Subcutaneous abdominal adipose tissue (tissue), 5 donors: Measurements from ENCODE around the gene SOBP.

Experiments used
- H3K27ac ChIP-seq: one replicate; pipeline ENCODE4 v1.7.0; 2013; ENCODE audit warnings: low read depth, mild to moderate bottlenecking, inconsistent platforms, low read length, moderate library complexity
- H3K27me3 ChIP-seq, 5 donors: one replicate each; pipeline ENCODE4 v1.7.0; 2013; ENCODE audit warnings: low read length in 5 of 5, inconsistent platforms in 1 of 5; ENCODE audit not compliant: control insufficient read depth in 5 of 5, insufficient read depth in 4 of 5
- H3K36me3 ChIP-seq, 5 donors: one replicate each; pipeline ENCODE4 v1.7.0; 2013; ENCODE audit warnings: low read length in 5 of 5; ENCODE audit not compliant: control insufficient read depth in 5 of 5, insufficient read depth in 5 of 5
- H3K4me1 ChIP-seq, 5 donors: one replicate each; pipeline ENCODE4 v1.7.0; 2013; ENCODE audit warnings: low read length in 5 of 5, mild to moderate bottlenecking in 3 of 5, moderate library complexity in 1 of 5; ENCODE audit not compliant: control insufficient read depth in 5 of 5, insufficient read depth in 5 of 5
- H3K4me3 ChIP-seq, 5 donors: one replicate each; pipeline ENCODE4 v1.7.0; 2013; ENCODE audit warnings: low read length in 5 of 5, low read depth in 1 of 5
- H3K9ac ChIP-seq, 5 donors: one replicate each; pipeline ENCODE4 v1.7.0; 2013; ENCODE audit warnings: low read length in 5 of 5, mild to moderate bottlenecking in 4 of 5, moderate library complexity in 3 of 5
- H3K9me3 ChIP-seq, 5 donors: one replicate each; pipeline ENCODE4 v1.7.0; 2013; ENCODE audit warnings: low read length in 5 of 5; ENCODE audit not compliant: control insufficient read depth in 5 of 5
- donor health status: healthy.
- donor health status: healthy.
- donor health status: healthy.
- donor health status: healthy.
- donor health status: healthy.

The SOBP gene

GRCh38 chr6:107488174-107488874, 1.6 kb upstream of the SOBP start:
- Histone ChIP-seq H3K9ac (peak overlapping the region in 1 of 5 donors; percentile 53), H3K4me1 (peaks cover 3 to 46% (median 40%) of the 10 kb centered on the region in 5 donors), H3K36me3 (no peaks in the 10 kb centered on the region), H3K27ac (peak overlapping the region; percentile 46), H3K4me3 (peak overlapping the region; percentile 65 to 74 (median 71)), H3K27me3 (peaks cover 0 to 36% (median 13%) of the 10 kb centered on the region in 5 donors), H3K9me3 (no peaks in the 10 kb centered on the region)

GRCh38 chr6:107488875-107489635, 862 bp upstream of the SOBP start:
- H3K27ac ChIP-seq = peak overlapping the region; percentile 46
- peak overlapping the region in 3 of 5 donors; percentile 20 to 53 (median 45) for H3K9ac ChIP-seq
- peak overlapping the region; percentile 65 to 74 (median 71) for H3K4me3 ChIP-seq
- H3K9me3 ChIP-seq = no peaks in the 10 kb centered on the region
- H3K36me3 ChIP-seq = no peaks in the 10 kb centered on the region
- peaks cover 0 to 36% (median 13%) of the 10 kb centered on the region in 5 donors for H3K27me3 ChIP-seq
- H3K4me1 ChIP-seq = peaks cover 3 to 54% (median 40%) of the 10 kb centered on the region in 5 donors

GRCh38 chr6:107490566-107491137, 735 bp downstream of the SOBP start:
- H3K9me3 ChIP-seq = no peaks in the 10 kb centered on the region
- H3K27ac ChIP-seq = peak overlapping the region; percentile 47
- peak overlapping the region; percentile 72 to 78 (median 75) for H3K4me3 ChIP-seq
- no peaks in the 10 kb centered on the region for H3K36me3 ChIP-seq
- peaks cover 0 to 36% (median 13%) of the 10 kb centered on the region in 5 donors for H3K27me3 ChIP-seq
- H3K9ac ChIP-seq = peak overlapping the region in 4 of 5 donors; percentile 39 to 66 (median 56)
- peaks cover 8 to 68% (median 48%) of the 10 kb centered on the region in 5 donors for H3K4me1 ChIP-seq

- H3K4me3 ChIP-seq = peak overlapping the region; percentile 72 to 78 (median 75)
- H3K4me1 ChIP-seq = peaks cover 8 to 73% (median 51%) of the 10 kb centered on the region in 5 donors
- H3K9me3 ChIP-seq = no peaks in the 10 kb centered on the region
- H3K36me3 ChIP-seq = no peaks in the 10 kb centered on the region
- H3K27ac ChIP-seq = no peak overlapping the region
- H3K27me3 ChIP-seq = peaks cover 0 to 36% (median 13%) of the 10 kb centered on the region in 5 donors
- peak overlapping the region in 3 of 5 donors; percentile 39 to 66 (median 57) for H3K9ac ChIP-seq
Measured at GRCh38 chr6:107491138-107491609, 1.3 kb downstream of the SOBP start.

- peaks cover 0 to 36% (median 13%) of the 10 kb centered on the region in 5 donors for H3K27me3 ChIP-seq
Measured at GRCh38 chr6:107491760-107492660, 2.1 kb downstream of the SOBP start.

GRCh38 chr6:107493158-107494057, 3.5 kb downstream of the SOBP start:
- peak overlapping the region; percentile 47 for H3K27ac ChIP-seq
- no peaks in the 10 kb centered on the region for H3K36me3 ChIP-seq
- H3K4me3 ChIP-seq = peak overlapping the region in 3 of 5 donors; percentile 27 to 52 (median 48)
- H3K27me3 ChIP-seq = peaks cover 0 to 30% (median 10%) of the 10 kb centered on the region in 5 donors
- H3K9ac ChIP-seq = peak overlapping the region in 1 of 5 donors; percentile 53
- peaks cover 8 to 78% (median 54%) of the 10 kb centered on the region in 5 donors for H3K4me1 ChIP-seq
- no peaks in the 10 kb centered on the region for H3K9me3 ChIP-seq

More at GRCh38 chr6:107491760-107492660, 2.1 kb downstream of the SOBP start:
- Histone ChIP-seq H3K4me1 (peaks cover 8 to 81% (median 56%) of the 10 kb centered on the region in 5 donors), H3K4me3 (peak overlapping the region; percentile 52 to 78 (median 75)), H3K27ac (no peak overlapping the region), H3K36me3 (no peaks in the 10 kb centered on the region), H3K9ac (no peak overlapping the region), H3K9me3 (no peaks in the 10 kb centered on the region)

GRCh38 chr6:107495196-107495643, 5.3 kb downstream of the SOBP start:
- H3K4me3 ChIP-seq = peak overlapping the region in 3 of 5 donors; percentile 11 to 49 (median 26)
- H3K27ac ChIP-seq = peak overlapping the region; percentile 51
- H3K27me3 ChIP-seq = peaks cover 0 to 24% (median 7%) of the 10 kb centered on the region in 5 donors
- peaks cover 5 to 79% (median 41%) of the 10 kb centered on the region in 5 donors for H3K4me1 ChIP-seq
- H3K36me3 ChIP-seq = no peaks in the 10 kb centered on the region
- no peaks in the 10 kb centered on the region for H3K9me3 ChIP-seq
- H3K9ac ChIP-seq = peak overlapping the region in 4 of 5 donors; percentile 22 to 54 (median 42)

- peaks cover 0 to 21% (median 7%) of the 10 kb centered on the region in 5 donors for H3K27me3 ChIP-seq
- peaks cover 5 to 71% (median 34%) of the 10 kb centered on the region in 5 donors for H3K4me1 ChIP-seq
- no peak overlapping the region for H3K4me3 ChIP-seq
- no peaks in the 10 kb centered on the region for H3K36me3 ChIP-seq
- peak overlapping the region in 2 of 5 donors; percentile 22 to 41 for H3K9ac ChIP-seq
- peak overlapping the region; percentile 51 for H3K27ac ChIP-seq
- no peaks in the 10 kb centered on the region for H3K9me3 ChIP-seq
Measured at GRCh38 chr6:107495971-107496370, 6.1 kb downstream of the SOBP start.
